Bronchial epithelial cell (primary cell): Measurements from ENCODE around the gene SOS2. TPM values are rescaled to one million over a fixed set of nuclear protein-coding genes. Genes with fewer than 3 reads are reported as not detected.

ENCODE experiments used
- DNase-seq: peaks from one replicate; pipeline ENCODE4 v3.0.0-alpha.2; 2010; ENCODE audit warnings: low read depth
- FAIRE-seq: peaks from 2 replicates; lab custom pipeline; 2011; peaks lifted over from hg19 to GRCh38; lab: Jason Lieb, UNC
- H3K27me3 ChIP-seq: 2 replicates; pipeline ENCODE4 v1.5.1; 2011; ENCODE audit warnings: low read length; ENCODE audit not compliant: control insufficient read depth, insufficient read depth
- H3K36me3 ChIP-seq: 2 replicates; pipeline ENCODE4 v1.5.1; 2011; ENCODE audit warnings: low read length; ENCODE audit not compliant: control insufficient read depth, insufficient read depth
- H3K4me3 ChIP-seq: 2 replicates; pipeline ENCODE4 v1.5.1; 2011; ENCODE audit warnings: mild to moderate bottlenecking, low read depth, low read length, control low read depth
- CTCF ChIP-seq: IDR thresholded peaks from 2 replicates; pipeline ENCODE4 v1.5.1; 2011; ENCODE audit warnings: mild to moderate bottlenecking, moderate library complexity, low read length, control low read depth, inconsistent platforms; ENCODE audit not compliant: insufficient read depth, severe bottlenecking
- total RNA-seq: library from RNA; depleted of rRNA; stranded (reverse); fragments of >200 nt; gene quantifications from 2 replicates; pipeline ENCODE4 v1.2.1, GENCODE V29; 2014

The SOS2 gene
- total RNA-seq, 1 donor from 2014 or later: 17.6 TPM

GRCh38 chr14:50225974-50226297, 5.4 kb downstream of the SOS2 start:
- no peak for DNase-seq
- Histone ChIP-seq H3K27me3 (no peaks in the 10 kb centered on the region), H3K4me3 (no peak overlapping the region), H3K36me3 (no peaks in the 10 kb centered on the region)
- no peak for TF ChIP-seq CTCF
- no peak for FAIRE-seq

- H3K36me3 ChIP-seq: no peaks in the 10 kb centered on the region
- no peak overlapping the region for H3K4me3 ChIP-seq
- DNase-seq: peak; percentile 51
Observed at GRCh38 chr14:50225067-50225973, 6.1 kb downstream of the SOS2 start.

GRCh38 chr14:50222055-50222613, 9.2 kb downstream of the SOS2 start:
- no peak for DNase-seq
- no peak for TF ChIP-seq CTCF
- FAIRE-seq: no peak
- Histone ChIP-seq H3K4me3 (no peak overlapping the region), H3K36me3 (no peaks in the 10 kb centered on the region), H3K27me3 (no peaks in the 10 kb centered on the region)

More at GRCh38 chr14:50225067-50225973, 6.1 kb downstream of the SOS2 start:
- no peak for FAIRE-seq
- H3K27me3 ChIP-seq: no peaks in the 10 kb centered on the region
- TF ChIP-seq CTCF: no peak

GRCh38 chr14:50218501-50218900, 12.9 kb downstream of the SOS2 start:
- no peak for TF ChIP-seq CTCF
- FAIRE-seq (no peak), DNase-seq (no peak)
- H3K36me3 ChIP-seq: no peaks in the 10 kb centered on the region
- no peaks in the 10 kb centered on the region for H3K27me3 ChIP-seq
- H3K4me3 ChIP-seq: no peak overlapping the region

- no peak for FAIRE-seq
- H3K27me3 ChIP-seq: no peaks in the 10 kb centered on the region
- peak; percentile 29 for DNase-seq
- no peak for TF ChIP-seq CTCF
- H3K4me3 ChIP-seq: no peak overlapping the region
- no peaks in the 10 kb centered on the region for H3K36me3 ChIP-seq
Observed at GRCh38 chr14:50215416-50215815, 16.0 kb downstream of the SOS2 start.
